IMR-90 (cell line): ENCODE results near the gene LRRC15. TPM values are rescaled to one million over a fixed set of nuclear protein-coding genes. Genes with fewer than 3 reads are reported as not detected.
A peak's percentile ranks its signal among the peaks of the same experiment; 100 is the strongest.

Source experiments
- ATAC-seq: fragments of 200-7000 bp; cut with Tn5 transposase; 2 replicates; pipeline ENCODE4 v1.9.1; 2020; ENCODE audit warnings: low read depth, mild to moderate bottlenecking, moderate library complexity
- BruUV-seq: library from RNA; stranded (reverse); fragments of 400-500 nt; replicated peaks from 2 replicates; lab custom pipeline; 2021; lab: Mats Ljungman, UMichigan
- CTCF ChIA-PET: fragments of 300-600 bp; formaldehyde crosslinking; extraction: SDS; loops from one replicate; lab custom pipeline; 2021; ENCODE audit warnings: antibody characterized with exemption; lab: Yijun Ruan, JAX
- POLR2A ChIA-PET: fragments of 300-600 bp; sonication (Branson Sonifier 250); formaldehyde crosslinking; loops from one replicate; lab custom pipeline; 2022; ENCODE audit warnings: antibody characterized with exemption; ENCODE audit not compliant: unreplicated experiment; lab: Charles Lee
- DNase-seq: peaks from one replicate; pipeline ENCODE4 v3.0.0; 2013
- H2AFZ ChIP-seq: replicated peaks from 2 replicates; pipeline ENCODE3; 2013; ENCODE audit warnings: low read length, mild to moderate bottlenecking; ENCODE audit not compliant: poor library complexity
- H2AK5ac ChIP-seq: 2 replicates; pipeline ENCODE4 v1.6.1; 2013; ENCODE audit warnings: low read depth, low read length, inconsistent platforms
- H2AK9ac ChIP-seq: replicated peaks from 2 replicates; pipeline ENCODE3; 2013; ENCODE audit warnings: mild to moderate bottlenecking, low read depth, low read length, moderate library complexity; ENCODE audit not compliant: poor library complexity
- H2BK120ac ChIP-seq: 2 replicates; pipeline ENCODE4 v1.6.1; 2013; ENCODE audit warnings: low read depth, low read length, inconsistent platforms
- H2BK15ac ChIP-seq: 3 replicates; pipeline ENCODE4 v1.6.1; 2013; ENCODE audit warnings: low read depth, low read length, inconsistent platforms
- H2BK20ac ChIP-seq: 2 replicates; pipeline ENCODE4 v1.6.1; 2013; ENCODE audit warnings: low read depth, mild to moderate bottlenecking, inconsistent platforms, low read length, moderate library complexity
- H2BK5ac ChIP-seq: 2 replicates; pipeline ENCODE4 v1.6.1; 2013; ENCODE audit warnings: mild to moderate bottlenecking, low read depth, low read length, inconsistent platforms; ENCODE audit not compliant: poor library complexity, severe bottlenecking
- H3K14ac ChIP-seq: replicated peaks from 2 replicates; pipeline ENCODE4 v1.6.1; 2013; ENCODE audit warnings: low read depth, low read length, inconsistent platforms
- H3K18ac ChIP-seq: 2 replicates; pipeline ENCODE4 v1.6.1; 2013; ENCODE audit warnings: low read depth, low read length, control low read depth
- H3K23ac ChIP-seq: 2 replicates; pipeline ENCODE4 v1.6.1; 2013; ENCODE audit warnings: low read depth, low read length, inconsistent platforms
- H3K27ac ChIP-seq: 2 replicates; pipeline ENCODE4 v1.5.1; 2013; ENCODE audit warnings: mild to moderate bottlenecking, control low read depth, low read length; ENCODE audit not compliant: insufficient read depth
- H3K27me3 ChIP-seq: 2 replicates; pipeline ENCODE4 v1.6.1; 2013; ENCODE audit warnings: low read length; ENCODE audit not compliant: control insufficient read depth, insufficient read depth
- H3K36me3 ChIP-seq: 2 replicates; pipeline ENCODE4 v1.6.1; 2013; ENCODE audit warnings: low read length, mixed read lengths; ENCODE audit not compliant: control insufficient read depth, insufficient read depth
- H3K4ac ChIP-seq: 2 replicates; pipeline ENCODE4 v1.6.1; 2013; ENCODE audit warnings: low read depth, low read length, inconsistent platforms
- H3K4me1 ChIP-seq: 2 replicates; pipeline ENCODE4 v1.6.1; 2013; ENCODE audit warnings: low read length, mixed read lengths; ENCODE audit not compliant: control insufficient read depth, insufficient read depth
- H3K4me2 ChIP-seq: 2 replicates; pipeline ENCODE4 v1.6.1; 2013; ENCODE audit warnings: low read depth, mild to moderate bottlenecking, control low read depth, low read length, moderate library complexity
- H3K4me3 ChIP-seq: 2 replicates; pipeline ENCODE4 v1.5.1; 2013; ENCODE audit warnings: low read depth, mild to moderate bottlenecking, control low read depth, low read length, moderate library complexity; ENCODE audit not compliant: insufficient read depth
- H3K56ac ChIP-seq: 2 replicates; pipeline ENCODE4 v1.6.1; 2013; ENCODE audit warnings: low read length, inconsistent platforms; ENCODE audit not compliant: insufficient read depth; ENCODE audit errors: extremely low read depth
- H3K79me1 ChIP-seq, 2 experiments: 2 replicates each; pipeline ENCODE4 v1.6.1; 2013; ENCODE audit warnings: low read length in 2 of 2, inconsistent platforms in 1 of 2, low read depth in 1 of 2
- H3K9ac ChIP-seq: 2 replicates; pipeline ENCODE4 v1.6.1; 2013; ENCODE audit warnings: low read depth, low read length, control low read depth
- H3K9me1 ChIP-seq: 2 replicates; pipeline ENCODE4 v1.6.1; 2013; ENCODE audit warnings: low read length, inconsistent platforms; ENCODE audit not compliant: insufficient read depth
- H3K9me3 ChIP-seq: 2 replicates; pipeline ENCODE4 v1.6.1; 2013; ENCODE audit warnings: low read length; ENCODE audit not compliant: control insufficient read depth, insufficient read depth
- H4K20me1 ChIP-seq: 2 replicates; pipeline ENCODE4 v1.6.1; 2013; ENCODE audit warnings: low read length, inconsistent platforms; ENCODE audit not compliant: insufficient read depth
- H4K5ac ChIP-seq: 2 replicates; pipeline ENCODE4 v1.6.1; 2013; ENCODE audit warnings: mild to moderate bottlenecking, low read depth, low read length, control low read depth
- H4K8ac ChIP-seq, 2 experiments: 2 replicates each; pipeline ENCODE4 v1.6.1; 2013; ENCODE audit warnings: low read depth in 2 of 2, low read length in 2 of 2, control low read depth in 1 of 2, inconsistent platforms in 1 of 2
- H4K91ac ChIP-seq: 2 replicates; pipeline ENCODE4 v1.6.1; 2013; ENCODE audit warnings: low read depth, low read length, inconsistent platforms; ENCODE audit not compliant: insufficient read depth
- CEBPB ChIP-seq: IDR thresholded peaks from 2 replicates; pipeline ENCODE4 v1.6.1; 2012; ENCODE audit warnings: low read depth, low read length, improper control_type of control experiment
- WGBS, 2 experiments: methylation state at CpG; one replicate each; pipeline versions ENCODE4 v1.1.5 to v1.1.7; 2013; ENCODE audit warnings: missing lambda C conversion rate in 2 of 2; ENCODE audit not compliant: insufficient read length in 1 of 2; ENCODE audit errors: extremely low coverage in 2 of 2; 5-methylcytosine and 5-hydroxymethylcytosine counted together
- dilution Hi-C: fragments of 300-500 bp; cut with HindIII; formaldehyde crosslinking; loops from one replicate; pipeline ENCODE4 v1.14.3; 2018; ENCODE audit warnings: low sequenced_read_pairs; ENCODE audit not compliant: unreplicated experiment
- in situ Hi-C: fragments of 300-500 bp; cut with MboI; formaldehyde crosslinking; loops from 3 replicates; pipeline ENCODE4 v1.14.3; 2019; ENCODE audit warnings: low sequenced_read_pairs, inconsistent platforms, mixed read lengths
- intact Hi-C: fragments of 100-400 bp; cut with micrococcal nuclease; formaldehyde crosslinking; loops from 2 replicates; pipeline ENCODE4 v1.10.0; 2022
- polyA plus RNA-seq, 3 experiments: library from polyadenylated mRNA; depleted of rRNA; stranded (reverse); fragments of >200 nt; gene quantifications; 2 replicates each; pipeline ENCODE4 v1.2.3, GENCODE V29; 2012; ENCODE audit warnings: low replicate concordance in 1 of 3
- total RNA-seq: library from RNA; depleted of rRNA; stranded (reverse); fragments of >200 nt; gene quantifications from 2 replicates; pipeline ENCODE4 v1.2.3, GENCODE V29; 2012
- TF ChIP-seq, protein P1 (sequence below): fragments of 150-350 bp; IDR thresholded peaks from 2 replicates; pipeline ENCODE4 v1.6.1; 2017; ENCODE audit warnings: mild to moderate bottlenecking, antibody characterized with exemption, low read length, low read depth

LRRC15 gene
- total and polyA plus RNA-seq, 2 of the 4 experiments (the other 2 are of a cell fraction): 2.5 to 9.0 TPM

DNA sequence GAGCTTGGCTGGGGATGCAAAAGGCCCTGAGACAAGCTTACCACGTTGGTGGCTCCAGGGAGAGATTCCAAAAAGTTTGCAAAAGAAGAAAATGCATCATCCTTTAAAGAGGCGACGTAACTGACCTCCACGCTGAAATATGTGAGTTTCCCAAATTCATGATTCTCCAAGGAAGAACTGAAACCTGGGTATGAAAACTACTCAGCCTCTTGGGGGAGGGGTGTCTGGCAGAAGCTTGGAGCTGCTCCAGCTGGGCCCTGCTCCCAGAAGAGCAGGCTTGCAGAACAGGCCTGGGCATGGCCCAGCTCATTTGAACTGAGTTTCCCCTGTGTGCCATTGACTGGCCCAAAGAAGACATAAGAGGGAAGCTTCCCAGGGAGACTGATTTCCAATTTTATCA, 39.0 kb downstream of the LRRC15 start:
- 0 out of 3 replicates have a peak overlapping the region, but pooled peaks have one; percentile 27 for H2BK15ac ChIP-seq
- POLR2A ChIA-PET: no interaction called here

More for the DNA sequence above, 39.0 kb downstream of the LRRC15 start:
- peak overlapping the region; percentile 94 for H3K18ac ChIP-seq
- peak overlapping the region; percentile 32; the same call in 1 of the 2 replicates for H2AK5ac ChIP-seq
- peak overlapping the region; percentile 55; the same call in 1 of the 2 replicates for H3K23ac ChIP-seq
- H3K4me3 ChIP-seq: no peak overlapping the region
- 0 out of 4 replicates have a peak, but pooled peaks cover 0 to 8% of the 10 kb centered on the region in 2 experiments for H3K79me1 ChIP-seq
- H3K56ac ChIP-seq: peak overlapping the region; percentile 65; the same call in 1 of the 2 replicates
- H2BK120ac ChIP-seq: peak overlapping the region; percentile 85
- peaks cover 17% of the 10 kb centered on the region for H3K9me1 ChIP-seq
- H2AK9ac ChIP-seq: no peak overlapping the region
- H4K8ac ChIP-seq: peak overlapping the region; percentile 22 to 92; a peak in 3 of 4 replicates
- H2BK5ac ChIP-seq: peak overlapping the region; percentile 48
- peak overlapping the region; percentile 1 for H2AFZ ChIP-seq
- TF ChIP-seq CEBPB: 0 out of 2 replicates have a peak, but pooled peaks have one; percentile 17
- TF ChIP-seq, protein P1, sequence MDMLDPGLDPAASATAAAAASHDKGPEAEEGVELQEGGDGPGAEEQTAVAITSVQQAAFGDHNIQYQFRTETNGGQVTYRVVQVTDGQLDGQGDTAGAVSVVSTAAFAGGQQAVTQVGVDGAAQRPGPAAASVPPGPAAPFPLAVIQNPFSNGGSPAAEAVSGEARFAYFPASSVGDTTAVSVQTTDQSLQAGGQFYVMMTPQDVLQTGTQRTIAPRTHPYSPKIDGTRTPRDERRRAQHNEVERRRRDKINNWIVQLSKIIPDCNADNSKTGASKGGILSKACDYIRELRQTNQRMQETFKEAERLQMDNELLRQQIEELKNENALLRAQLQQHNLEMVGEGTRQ: no peak
- peak overlapping the region; percentile 88 for H4K91ac ChIP-seq
- H3K14ac ChIP-seq: peak overlapping the region; percentile 79
- H3K27me3 ChIP-seq: no peaks in the 10 kb centered on the region
- peak overlapping the region; percentile 74 for H3K4ac ChIP-seq
- in situ Hi-C loops: loop anchor here (10.0 to 25.0 kb wide), 2 partner anchors 274 to 532 kb away; no protein-coding TSS in a partner anchor
- 0% methylated on average over 1 of the region's 4 CpGs; no CpG with 5 or more reads in 1 of the 2 experiments for WGBS, 2 experiments
- peak; percentile 75 for DNase-seq
- no TSS peak for BruUV-seq
- peaks cover 3% of the 10 kb centered on the region; the same call in 1 of the 2 replicates for H4K20me1 ChIP-seq
- peaks cover 10% of the 10 kb centered on the region for H3K4me1 ChIP-seq
- ATAC-seq: peak; percentile 48
- H3K4me2 ChIP-seq: no peak overlapping the region
- CTCF ChIA-PET: interaction anchor here (0.5 to 1.0 kb wide), 3 partner anchors 13 to 501 kb away, joined by 3 to 4 read pairs (median 3); no protein-coding TSS in a partner anchor
- H3K36me3 ChIP-seq: no peaks in the 10 kb centered on the region
- H3K27ac ChIP-seq: peak overlapping the region; percentile 70; the same call in 1 of the 2 replicates
- dilution Hi-C loops: no loop called here
- no peaks in the 10 kb centered on the region for H3K9me3 ChIP-seq
- H3K9ac ChIP-seq: no peak overlapping the region
- intact Hi-C loops: loop anchor here (5.0 kb wide), 1 partner anchor 932 kb away; no protein-coding TSS in a partner anchor
- H4K5ac ChIP-seq: peak overlapping the region; percentile 97; the same call in 1 of the 2 replicates
- peak overlapping the region; percentile 92 for H2BK20ac ChIP-seq
